Panc1 (cell line): ENCODE results near the gene SHISA9.

ENCODE experiments used
- CTCF ChIP-seq: fragments of 450-650 bp; IDR thresholded peaks from 2 replicates; pipeline ENCODE4 v1.5.1; 2017; ENCODE audit warnings: mild to moderate bottlenecking
- POLR2AphosphoS5 ChIP-seq: IDR thresholded peaks from 2 replicates; pipeline ENCODE4 v1.6.1; 2012; ENCODE audit warnings: mild to moderate bottlenecking, low read depth, low read length, moderate library complexity
- SIN3A ChIP-seq: IDR thresholded peaks from 2 replicates; pipeline ENCODE4 v1.6.1; 2012; ENCODE audit warnings: low read depth, mild to moderate bottlenecking, low read length, moderate library complexity, borderline replicate concordance; ENCODE audit not compliant: insufficient read depth

- no peak for TF ChIP-seq POLR2AphosphoS5
- no peak for TF ChIP-seq CTCF
- TF ChIP-seq SIN3A, result no peak
Measured at GRCh38 chr16:13193721-13194120, 292.3 kb downstream of the SHISA9 start.
